GM20431 (cell line): ENCODE data around the gene SLC35D2.

ENCODE experiments used
- in situ Hi-C: fragments of 300-500 bp; cut with MseI, MboI; formaldehyde crosslinking; loops from one replicate; pipeline ENCODE4 v1.15.0; 2020; ENCODE audit warnings: low sequenced_read_pairs; ENCODE audit not compliant: unreplicated experiment

Gene SLC35D2

DNA sequence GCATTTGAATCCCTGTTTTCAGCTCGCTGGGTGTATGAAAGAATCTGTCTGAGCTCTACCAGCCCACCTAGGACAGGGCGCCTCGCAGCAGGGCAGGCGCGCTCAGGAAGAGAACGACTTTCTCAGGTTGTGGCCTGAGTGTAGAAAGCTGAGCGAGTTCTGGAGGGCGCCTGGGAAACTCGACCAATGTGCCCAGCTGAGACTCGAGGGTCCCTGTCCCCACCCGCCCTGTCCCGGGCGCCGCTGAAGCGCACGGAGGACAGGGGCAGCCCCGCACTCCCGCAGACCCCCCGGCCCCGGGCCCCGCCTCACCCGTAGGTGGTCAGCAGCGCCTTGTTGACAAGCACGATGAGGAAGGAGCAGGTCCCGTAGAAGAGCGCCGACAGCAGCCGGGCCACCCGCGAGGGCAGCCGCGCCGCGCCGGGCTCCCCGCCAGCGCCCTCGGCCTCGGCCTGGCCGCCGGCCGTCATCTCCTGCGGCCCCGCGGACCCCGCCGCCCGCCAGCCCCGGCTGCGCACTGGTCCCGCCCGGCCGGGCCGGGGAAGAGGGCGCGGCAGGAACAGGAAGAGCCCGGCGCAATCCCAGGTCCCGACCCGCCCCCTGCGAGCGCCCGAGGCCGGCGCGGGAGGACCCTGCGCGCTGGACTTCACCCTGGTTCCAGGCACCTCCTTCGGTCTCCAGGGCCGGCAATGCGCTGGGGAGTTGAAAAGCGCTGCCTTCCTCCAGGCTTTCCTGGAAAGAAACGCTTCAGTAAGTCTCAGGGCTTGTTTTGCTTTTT lies at the start of gene SLC35D2:
Gene SLC35D2 (minus strand): TSS at position 547 of the 778 bp plus-strand sequence. CDS start 77 bp downstream, at position 470.
- in situ Hi-C loops = no loop called here

DNA sequence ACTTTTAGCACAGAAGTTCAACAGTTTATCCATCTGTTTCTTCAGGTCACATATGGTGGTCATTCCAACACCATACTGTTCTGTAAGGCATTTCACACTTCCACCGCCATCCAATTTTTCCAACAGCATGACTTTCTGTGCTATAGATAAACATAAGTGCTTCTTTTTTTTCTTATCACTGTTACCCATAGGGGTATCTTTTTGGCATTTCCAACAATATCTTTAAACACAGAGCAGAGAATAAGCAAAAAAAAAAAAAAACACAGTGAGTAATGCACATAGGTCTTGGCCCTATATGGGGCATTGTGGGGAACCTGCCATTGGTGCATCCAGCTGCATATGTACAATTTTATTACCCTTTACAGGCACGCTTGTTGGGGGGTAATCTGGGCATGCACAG lies 46.9 kb upstream of the SLC35D2 start:
- in situ Hi-C loops = loop anchor here (25.0 kb wide), 1 partner anchor 232 kb away; the partner anchor contains the start of gene PRXL2C

GRCh38 chr9:96429732-96430131 lies 46.2 kb upstream of the SLC35D2 start:
- in situ Hi-C loops = loop anchor here (25.0 kb wide), 1 partner anchor 233 kb away; the partner anchor contains the start of gene PRXL2C

GRCh38 chr9:96425500-96426169 lies 42.1 kb upstream of the SLC35D2 start:
- in situ Hi-C loops = loop anchor here (25.0 kb wide), 1 partner anchor 237 kb away; the partner anchor contains the start of gene PRXL2C

DNA sequence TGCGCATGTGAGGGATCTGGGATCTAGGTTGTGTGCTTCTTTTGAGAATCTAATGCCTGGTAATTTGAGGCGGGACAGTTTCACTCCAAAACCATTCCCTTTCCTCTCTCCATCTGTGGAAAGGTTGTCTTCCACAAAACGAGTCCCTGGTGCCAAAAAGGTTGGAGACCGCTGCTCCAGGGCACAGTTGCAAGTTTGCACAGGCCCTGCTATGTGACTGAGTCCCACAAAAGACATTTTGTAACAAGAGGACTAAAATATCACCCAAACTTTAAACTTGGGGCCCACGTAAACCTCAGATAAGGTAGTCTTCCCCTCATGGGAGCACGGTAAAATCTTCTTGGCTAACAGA lies 40.5 kb upstream of the SLC35D2 start:
- in situ Hi-C loops = no loop called here

DNA sequence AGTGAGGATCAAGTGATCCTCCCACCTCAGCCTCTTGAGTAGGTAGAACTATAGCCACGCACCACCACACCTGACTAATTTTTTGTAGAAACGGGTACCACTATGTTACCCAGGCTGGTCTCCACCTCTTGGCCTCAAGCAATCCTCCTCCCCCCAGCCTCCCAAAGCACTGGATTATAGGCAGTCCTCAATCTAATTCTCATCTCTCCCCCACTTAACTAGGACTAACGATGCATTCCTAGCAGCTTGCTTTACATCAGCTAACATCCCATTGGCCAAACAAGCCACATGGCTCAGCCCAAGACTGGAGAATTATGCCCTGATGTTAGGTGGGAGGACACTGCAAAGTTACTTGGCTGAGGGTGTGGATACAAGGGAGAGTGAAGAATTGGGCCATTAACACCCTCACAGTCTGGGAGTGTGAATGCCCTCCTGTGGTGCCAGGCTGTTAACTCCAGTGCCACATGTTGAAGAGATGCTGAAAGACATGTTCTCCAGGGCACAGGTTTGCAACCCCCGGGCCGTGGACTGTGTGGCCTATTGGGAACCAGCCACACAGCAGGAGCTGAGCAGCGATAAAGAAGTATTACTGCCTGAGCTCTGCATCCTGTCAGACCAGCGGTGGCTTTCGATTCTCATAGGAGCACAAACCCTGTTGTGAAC lies 39.9 kb upstream of the SLC35D2 start:
- in situ Hi-C loops = no loop called here

DNA sequence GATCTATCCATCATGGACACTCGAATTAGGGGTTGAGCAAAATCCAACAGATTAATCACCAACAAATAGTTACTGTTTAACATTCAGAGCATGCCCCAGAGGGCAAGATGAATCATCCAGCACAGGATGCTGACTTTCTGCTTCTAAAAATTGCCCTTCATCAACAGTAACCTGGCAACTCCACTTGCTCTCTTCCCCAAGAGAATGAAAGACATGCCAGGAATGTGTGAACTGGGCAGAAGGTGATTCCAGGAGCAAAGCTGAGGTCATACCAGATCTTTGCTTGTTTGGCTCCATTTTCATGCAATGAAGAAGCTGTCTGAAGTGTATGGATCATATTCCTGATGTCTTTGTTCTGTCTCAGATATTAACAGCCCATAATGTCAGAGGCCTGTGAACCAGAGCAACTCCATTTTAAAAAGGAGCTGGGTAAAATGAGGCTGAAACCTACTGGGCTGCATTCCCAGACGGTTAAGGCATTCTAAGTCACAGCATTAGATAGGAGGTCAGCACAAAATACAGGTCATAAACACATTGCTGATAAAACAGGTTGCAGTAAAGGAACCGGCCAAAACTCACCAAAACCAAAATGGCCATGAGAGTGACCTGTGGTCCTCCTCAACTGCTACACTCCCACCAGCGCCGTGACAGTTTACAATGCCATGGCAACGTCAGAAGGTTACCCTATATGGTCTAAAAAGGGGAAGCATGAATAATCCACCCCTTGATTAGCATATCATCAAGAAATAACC lies 37.1 kb upstream of the SLC35D2 start:
- in situ Hi-C loops = no loop called here

- in situ Hi-C loops = no loop called here
These were observed 36.1 kb upstream of the SLC35D2 start for GRCh38 chr9:96419691-96419969.

DNA sequence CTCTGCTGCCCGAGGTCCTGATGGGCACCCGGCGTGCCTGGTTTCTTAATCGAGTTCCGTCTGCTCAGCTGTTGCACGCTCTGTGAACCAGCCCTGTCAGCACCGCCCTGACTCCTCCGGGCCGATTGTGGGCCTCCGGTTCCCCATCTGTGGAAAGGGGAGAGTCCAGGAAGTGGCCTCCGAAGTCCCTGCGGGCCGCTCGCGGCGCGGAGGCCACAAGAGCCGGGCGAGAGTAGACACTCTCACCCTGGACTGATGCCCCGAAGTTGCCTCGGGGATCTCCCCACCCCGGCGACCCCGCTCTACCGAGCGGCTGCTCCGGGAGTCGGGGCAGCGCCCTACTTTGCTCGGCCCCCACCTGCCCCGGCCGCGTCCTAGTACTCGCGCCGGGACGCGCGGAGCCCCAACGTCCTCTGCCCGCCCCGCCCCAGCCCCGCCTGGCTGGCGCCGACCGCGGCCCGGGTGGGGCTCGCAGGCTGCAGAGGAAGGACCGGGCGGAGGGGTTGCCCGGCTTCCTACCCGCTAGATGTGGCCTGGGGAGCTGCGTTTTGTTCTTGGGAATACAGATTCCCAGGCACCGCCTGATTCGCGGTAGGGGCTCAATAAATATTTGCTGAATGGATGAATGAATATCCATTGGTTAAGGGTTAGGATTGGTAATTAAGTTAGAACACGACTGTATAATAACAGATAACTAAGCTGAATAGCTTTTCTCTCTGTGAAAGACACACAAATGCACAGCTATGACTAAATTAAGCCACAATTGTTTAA lies 35.6 kb upstream of the SLC35D2 start:
- in situ Hi-C loops = no loop called here

DNA sequence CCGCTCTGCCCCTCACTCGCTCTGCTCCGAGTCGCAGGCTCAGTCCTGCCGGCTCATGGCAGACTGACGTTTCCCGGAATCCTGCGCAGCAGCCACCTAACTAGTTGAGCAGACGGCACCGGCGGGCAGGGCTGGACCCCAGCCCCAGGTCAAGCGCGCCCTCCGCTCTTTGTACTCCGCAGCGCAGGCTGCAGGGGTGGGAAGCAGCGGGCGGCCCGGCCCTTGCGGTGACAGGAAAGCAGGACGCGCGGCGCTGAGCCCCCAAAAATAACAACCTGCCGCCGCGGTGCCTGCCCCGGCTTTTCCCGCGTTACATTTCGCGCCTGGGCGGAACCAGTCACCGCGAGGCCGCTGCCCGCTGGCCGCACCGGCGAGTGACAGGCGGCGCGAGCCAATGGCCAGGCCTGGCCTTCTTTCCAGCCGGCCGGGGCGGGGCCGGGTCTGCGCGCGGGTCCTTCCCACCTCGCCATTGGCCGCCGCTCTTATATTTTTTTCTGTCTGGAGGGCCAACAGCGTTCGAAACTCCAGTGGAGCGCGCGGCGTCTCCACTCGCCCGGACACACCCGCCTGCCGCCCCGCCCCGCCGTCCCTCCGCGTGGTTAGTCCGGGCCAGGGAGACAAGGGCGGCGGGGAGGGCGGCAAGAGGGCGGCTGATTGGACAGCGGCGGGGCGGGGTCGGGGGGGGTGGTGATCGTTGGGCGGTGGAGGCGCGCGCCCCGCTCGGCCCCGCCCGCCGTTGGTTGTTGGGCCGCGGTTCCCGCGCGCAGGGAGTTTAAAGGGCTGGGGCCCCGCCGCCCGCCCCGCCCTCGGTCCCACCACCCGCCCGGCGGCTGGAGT lies 34.8 kb upstream of the SLC35D2 start, which contains the start of gene ZNF367:
Gene ZNF367 (minus strand): TSS at position 288 of the 837 bp plus-strand sequence. CDS start 338 bp downstream, outside the sequence.
- in situ Hi-C loops = no loop called here

DNA sequence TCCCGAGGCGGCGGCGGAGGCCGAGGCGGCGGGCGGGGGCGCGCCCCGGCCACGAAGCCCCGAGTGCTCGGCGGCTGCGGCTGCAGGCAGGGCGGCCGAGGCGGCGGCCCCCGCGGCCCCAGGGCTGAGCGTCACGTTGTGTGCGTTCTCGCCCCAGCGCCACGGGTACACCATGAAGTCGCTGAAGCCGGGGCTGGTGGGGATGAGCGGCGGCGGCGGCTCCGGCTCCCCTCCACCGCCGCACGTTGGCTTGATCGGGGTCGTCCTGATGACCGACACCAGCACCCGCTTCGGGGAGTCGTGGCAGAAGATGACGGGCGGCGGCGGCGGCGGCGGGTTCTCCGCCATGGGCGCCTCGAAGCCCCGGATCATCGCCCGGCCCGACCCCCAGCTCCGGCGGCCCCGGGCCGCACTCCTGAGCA lies 34.2 kb upstream of the SLC35D2 start:
- in situ Hi-C loops = no loop called here

DNA sequence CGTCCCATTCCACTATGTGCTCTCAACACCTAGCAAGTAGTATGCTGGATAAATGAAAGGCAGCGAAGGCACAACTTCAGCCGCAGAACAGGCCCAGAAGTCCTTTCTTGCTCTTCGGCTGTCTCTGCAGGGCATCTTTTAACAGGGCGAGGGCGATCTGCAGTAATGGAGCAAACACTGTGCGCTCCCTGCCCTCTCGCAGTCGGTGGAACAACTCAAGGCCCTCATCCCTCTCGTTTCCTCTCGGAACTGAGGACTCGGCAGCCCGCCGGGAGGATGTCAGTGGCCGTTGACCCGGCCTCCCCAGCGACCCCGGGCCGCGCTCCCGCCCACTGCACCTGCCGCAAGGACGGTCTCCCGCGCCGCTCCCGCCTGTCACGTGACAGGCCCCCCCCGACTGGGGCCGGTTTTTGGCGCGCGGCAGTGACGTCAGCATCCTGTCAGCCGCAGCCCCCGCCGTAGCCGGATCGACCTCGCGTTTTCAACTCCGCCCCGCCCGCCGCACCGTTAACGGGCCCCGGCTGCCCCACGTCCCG lies 33.6 kb upstream of the SLC35D2 start:
- in situ Hi-C loops = no loop called here

DNA sequence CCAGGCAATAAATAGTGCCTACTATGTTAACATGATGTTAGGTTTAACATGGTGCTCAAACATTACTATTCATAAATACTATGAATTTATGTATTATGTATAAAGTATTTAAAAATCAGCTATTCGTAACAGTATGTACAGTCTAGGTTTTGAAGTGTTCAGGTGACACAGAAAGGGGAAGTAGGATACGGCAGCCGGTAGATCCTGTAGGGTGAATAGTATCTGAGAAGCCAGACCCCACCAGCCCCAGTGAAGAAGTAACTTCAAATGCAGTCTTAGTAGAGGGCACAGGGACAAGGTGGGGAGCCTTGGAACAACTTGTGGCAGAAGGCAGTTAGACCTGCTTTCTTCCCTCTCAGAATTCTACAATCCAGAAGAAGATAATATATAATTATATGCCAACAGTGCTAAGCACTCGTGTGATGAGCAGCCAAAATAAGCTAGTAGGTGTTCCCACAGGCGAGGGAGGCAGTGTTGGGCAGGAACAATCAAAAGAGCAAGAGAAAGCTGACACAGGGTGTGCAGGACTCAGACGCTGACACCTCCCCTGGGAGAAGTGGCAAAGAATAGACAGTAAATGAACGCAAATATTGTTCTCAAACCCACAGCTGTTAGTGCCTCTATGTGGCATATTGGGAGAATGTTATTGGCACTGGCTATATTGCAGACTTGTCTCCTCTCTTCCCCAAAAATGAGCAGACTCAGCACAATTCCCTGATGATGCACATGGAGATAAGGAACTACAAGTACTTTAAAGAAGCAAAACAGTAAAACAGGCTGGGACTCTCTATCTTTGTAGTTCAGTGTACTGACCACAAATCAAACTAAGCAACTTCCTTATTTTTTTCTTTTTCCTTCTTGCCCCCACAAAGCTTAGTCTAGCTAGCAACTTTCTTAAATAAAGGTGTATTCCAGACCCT lies 30.1 kb upstream of the SLC35D2 start:
- in situ Hi-C loops = no loop called here

DNA sequence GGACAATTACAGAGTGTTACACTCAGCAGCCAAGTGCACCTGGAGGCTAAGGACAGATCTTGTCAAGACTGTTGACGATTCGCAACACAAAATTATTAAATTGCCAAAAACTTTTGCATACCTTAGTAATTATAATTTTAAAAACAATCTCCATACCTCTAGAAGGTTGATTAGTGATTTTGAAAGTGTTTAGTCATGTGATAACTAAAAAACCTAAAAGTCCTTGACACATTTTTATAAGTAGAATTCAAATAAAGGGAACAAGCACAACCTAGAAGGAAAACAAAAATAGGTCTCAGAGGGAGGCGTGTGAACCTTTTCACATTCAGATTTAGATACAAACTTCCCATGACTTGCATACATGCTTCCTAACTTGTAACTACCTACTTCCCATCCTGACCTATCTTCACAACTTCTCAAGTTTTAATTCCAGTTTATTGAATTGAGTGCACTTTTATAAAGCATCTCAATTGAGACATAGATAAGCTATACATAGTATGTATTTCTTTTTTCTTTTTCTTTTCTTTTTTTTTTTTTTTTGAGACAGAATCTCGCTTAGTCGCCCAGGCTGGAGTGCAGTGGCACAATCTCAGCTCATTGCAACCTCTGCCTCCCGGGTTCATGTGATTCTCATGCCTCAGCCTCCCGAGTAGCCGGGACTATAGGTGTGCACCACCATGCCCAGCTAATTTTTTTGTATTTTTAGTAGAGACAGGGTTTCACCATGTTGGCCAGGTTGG lies 28.8 kb upstream of the SLC35D2 start:
- in situ Hi-C loops = no loop called here

DNA sequence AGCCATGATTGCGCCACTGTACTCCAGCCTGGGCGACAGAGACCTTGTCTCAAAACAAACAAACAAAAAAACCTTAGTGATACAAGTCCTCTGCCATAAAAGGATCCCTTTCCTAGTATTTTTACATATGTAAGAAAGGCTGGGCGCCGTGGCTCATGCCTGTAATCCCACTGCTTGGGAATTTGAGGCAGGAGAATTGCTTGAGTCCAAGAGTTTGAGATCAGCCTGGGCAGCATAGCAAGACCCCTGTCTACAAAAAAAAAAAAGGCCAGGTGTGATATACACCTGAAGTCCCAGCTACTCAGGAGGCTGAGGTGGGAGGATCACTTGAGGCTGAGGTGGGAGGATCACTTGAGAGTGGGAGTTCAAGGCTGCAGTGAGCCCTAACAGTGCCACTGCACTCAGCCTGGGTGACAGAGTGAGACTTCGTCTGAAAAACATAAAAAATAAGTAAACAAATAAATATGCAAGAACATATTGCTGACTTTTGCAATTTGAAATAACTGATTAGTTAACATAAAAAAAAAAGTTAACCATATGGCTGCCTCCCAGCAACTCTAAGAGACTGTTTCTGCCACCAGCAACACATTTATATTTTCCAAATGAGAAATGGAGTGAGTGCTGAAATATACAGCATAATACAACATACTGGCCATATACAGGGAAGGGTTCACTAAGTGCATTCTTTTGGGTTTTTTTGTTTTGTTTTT lies 27.8 kb upstream of the SLC35D2 start:
- in situ Hi-C loops = no loop called here
